Activated effector memory CD4-positive, alpha-beta T cell treated with anti-CD3 and anti-CD28 coated beads, Interleukin-2, amount 50 U/mL, for 16 hours (primary cell): ENCODE data around the gene CD83.

ENCODE experiments used
- DNase-seq: peaks from one replicate; pipeline ENCODE4 v3.0.0-alpha.2; 2020

The CD83 gene

DNA sequence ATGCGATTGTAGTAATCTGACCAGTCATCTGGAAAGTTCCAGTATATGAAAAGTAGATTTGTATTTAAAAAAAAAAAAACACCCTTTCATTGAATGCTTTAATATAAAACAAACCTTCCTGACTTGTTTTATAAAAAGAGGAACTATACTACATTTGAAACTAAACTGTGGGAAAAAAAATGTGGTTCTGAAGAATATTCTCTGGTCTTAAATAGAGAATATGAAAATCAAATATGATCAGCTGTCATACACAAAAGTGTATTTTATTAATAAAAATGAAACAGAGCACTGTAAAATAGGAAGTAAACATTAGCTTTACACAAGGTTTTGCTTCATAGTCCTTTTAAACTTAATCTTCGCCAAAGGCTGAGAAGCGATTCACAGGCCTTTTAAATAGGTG lies 25.3 kb upstream of the CD83 start:
- DNase-seq, result no peak

DNA sequence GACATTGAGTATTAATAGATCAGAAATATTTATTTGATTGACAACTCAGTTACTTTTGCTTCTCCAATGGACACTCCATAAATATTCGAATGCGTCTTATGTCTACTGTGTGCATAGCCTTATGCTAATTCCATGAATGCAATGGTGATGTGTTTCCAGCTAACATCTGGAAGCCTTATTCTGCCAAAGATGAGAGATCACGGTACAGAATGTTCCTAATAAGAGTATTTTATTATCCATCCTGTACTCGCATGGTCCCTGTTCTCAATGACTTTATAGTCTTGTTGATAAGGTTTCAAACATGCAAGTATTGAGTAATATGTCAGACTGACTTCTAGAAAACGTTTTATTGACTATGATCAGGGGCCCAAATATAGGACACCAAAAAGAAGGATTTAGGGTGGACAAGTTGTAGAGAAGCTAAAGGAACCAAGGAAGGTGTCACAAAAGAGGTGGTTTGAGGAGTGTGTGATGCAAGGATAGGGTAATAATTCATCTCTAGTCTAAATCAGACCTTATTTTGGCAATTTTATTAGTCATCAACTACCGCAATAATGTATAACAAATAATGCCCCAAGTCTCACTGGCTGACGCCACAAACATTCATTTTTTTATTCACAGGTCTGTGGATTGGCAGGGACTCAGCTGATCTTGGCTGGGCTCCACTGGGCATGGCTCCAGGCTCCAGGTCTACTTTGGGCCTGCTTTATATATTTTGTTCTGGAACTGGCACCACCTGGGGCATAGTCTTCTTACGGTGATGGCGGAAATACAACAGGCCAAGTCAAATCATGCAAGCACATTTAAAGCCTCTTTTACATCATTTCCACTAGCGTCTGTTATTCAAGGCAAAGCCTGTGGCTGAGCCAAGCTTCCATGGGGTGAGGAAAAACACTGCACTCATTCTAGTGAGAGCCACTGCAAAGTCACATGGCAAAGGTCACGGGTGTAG lies 24.5 kb upstream of the CD83 start:
- DNase-seq, result no peak

DNA sequence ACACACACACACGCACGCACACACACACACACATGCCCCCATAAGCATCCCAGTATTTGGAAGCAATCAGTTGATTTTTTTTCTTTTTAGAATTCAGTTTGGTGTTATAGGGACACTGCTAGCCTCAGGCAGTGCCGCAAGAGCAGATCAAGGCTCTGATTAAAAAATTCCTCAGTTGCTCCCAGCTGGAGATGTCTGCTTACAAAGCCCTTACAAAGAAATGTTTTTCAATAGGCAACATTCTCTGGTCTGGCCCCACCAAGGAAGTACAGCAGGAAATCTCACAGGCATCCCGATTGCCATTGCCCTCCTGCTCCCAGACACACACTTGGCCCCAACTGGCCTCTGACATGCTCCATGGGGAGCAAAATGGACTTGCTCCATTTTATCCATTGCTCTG lies 22.9 kb upstream of the CD83 start:
- no peak for DNase-seq

DNA sequence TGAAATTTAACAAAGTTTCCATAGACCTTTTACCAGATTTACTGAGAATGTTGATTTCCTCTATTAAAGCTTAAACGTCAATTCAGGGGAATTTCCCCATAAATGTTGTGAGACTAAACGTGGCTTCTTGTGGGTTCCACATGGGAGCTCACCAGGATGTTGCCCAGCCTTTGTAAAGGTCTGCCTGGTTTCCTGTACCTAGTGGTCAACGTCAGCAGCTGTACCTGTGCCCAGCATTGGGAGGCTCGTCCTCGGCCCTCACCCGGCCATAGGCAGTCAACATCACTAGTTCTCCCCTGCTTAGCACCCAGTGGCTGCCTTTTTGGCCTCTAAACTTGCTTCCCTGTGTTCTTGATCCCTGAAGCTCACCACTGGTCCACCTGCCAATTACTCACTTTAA lies 22.1 kb upstream of the CD83 start:
- no peak for DNase-seq

- no peak for DNase-seq
Measured at GRCh38 chr6:14100138-14100537, 17.4 kb upstream of the CD83 start.

DNA sequence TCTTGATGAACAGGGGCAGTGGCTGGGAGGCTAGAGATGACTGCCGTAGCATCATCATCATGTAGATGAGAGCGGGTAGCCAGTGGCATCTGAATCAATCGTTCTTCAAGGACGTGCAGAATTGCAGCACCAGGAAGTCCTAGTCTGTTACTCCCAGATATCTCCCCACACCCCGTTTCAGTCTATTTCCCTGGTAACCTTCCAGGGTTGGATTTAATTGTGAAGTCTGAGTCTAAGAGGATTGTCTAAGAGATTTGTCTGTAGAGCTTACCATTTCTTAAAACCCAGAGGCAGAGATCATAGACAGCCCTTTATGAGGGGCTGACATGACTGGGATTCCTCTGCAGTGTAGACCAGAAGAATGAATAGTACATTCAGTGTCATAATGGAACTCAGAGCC lies 16.6 kb upstream of the CD83 start:
- no peak for DNase-seq

DNA sequence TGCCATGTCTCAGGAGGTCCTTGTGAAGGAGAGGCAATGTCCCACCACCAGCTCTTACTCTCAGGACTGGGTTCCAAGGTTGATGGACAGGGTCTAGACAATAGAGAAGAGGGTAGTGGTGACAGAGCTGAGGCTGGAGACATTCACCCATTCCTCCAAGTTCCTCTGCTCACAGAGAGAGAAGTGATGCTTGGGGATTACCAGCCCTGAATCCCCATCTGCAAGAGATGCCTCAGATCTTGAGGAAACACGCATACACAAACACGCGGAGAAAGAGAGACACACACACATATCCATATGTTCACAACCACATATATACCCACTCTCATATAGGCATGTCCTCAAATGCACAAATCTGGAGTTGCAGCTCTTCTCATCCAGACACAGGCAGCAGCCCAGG lies 15.2 kb upstream of the CD83 start:
- no peak for DNase-seq

DNA sequence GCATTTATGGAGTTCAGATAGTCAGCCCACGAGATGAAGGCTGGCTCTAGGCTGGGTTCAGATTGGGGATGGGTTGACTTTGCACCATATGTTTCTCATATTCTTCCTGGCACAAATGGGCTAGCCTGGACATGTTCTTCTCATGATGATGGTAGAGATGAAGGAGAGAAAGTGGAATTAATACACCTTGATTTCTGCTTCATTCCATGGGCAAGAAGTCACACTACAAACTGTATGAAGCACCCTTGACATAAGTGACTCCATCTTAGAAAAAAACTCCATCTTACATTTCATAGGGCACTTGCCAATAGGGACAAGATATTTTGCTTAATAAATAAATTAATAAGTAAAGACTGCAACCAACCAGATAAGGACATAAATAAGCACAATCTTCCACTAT lies 12.0 kb upstream of the CD83 start:
- DNase-seq, result no peak

- DNase-seq, result no peak
Measured at GRCh38 chr6:14107000-14107399, 10.6 kb upstream of the CD83 start.

- no peak for DNase-seq
Measured at GRCh38 chr6:14107711-14108494, 9.7 kb upstream of the CD83 start.

DNA sequence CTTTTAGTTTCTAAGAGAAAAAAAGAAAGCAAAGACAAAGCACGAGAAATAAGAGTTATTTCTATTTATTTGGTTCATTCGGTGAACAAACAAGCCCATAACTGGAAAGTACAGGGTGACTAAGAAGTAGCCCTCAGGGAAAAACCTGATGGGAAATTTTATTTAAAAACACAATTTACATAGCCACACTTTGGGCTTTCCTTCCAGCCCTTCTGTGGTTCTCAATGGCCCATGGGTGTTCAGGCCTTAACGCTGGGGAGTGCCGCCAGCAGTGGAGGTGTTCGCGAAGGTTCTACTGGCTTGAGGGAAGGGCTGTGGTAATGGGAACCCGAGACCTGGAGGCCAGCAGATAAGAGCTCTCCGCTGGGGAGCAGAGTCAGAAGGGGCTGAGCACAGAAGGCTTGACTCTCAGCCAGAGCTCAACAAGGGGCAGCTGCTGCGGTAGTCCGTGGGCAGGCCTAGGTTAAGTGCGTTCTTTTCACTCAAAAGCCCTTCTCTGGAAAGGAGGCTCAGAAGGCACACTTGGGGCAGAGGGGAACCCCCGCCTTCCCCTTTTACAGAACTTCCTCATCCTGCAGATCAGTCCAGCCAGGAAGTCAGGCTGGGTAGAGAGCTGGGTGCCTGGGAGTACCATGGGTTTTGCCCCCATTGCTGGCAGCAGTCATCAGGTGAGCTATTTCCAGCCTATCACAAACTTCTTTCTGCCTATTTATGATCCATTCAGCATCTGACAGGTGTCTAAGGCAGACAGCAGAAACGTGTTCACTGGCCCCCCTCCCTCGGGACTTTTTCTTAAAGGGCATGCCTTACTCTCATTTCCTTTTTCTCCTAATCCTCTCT lies 8.8 kb upstream of the CD83 start:
- DNase-seq, result peak; percentile 74

GRCh38 chr6:14109411-14109826 lies 8.2 kb upstream of the CD83 start:
- DNase-seq, result no peak

DNA sequence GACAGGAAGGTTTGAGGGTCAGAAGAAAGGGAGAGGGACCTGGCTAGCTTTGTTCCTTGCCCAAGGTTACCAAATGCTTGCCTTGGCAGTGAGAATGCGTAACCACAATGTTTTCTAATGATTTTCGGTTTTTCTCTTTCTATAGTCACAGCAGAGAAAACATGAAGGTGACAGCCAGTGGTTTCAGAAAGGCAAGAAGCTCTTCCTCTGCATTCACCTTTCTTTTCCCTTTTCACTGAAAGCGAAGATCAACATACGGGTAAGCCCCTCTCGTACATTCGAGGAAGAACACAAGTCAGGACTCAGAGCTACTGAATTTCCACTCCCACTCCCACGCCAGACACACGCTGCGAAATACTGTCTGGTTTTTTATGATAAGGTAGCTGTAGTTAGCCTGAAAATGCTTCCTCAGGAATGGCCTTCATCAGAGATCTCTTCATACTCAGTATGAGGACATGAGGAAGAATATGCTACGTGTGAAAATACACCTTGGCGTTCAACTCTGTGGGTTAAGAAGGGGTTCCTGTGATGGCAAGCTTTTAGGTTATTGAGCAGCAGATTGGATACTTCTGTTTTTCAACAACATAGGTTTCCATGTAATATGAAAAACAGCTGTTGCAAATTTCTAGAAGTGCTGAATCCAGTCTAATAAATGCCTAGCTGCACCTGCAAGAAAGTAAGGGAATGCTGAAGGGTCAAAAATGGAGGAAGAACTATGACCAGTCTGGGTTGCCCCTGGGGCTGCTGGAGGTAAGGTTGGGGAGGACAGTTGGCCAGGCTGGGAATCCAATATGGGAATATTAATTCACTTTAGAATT lies 7.4 kb upstream of the CD83 start:
- DNase-seq, result peak; percentile 71

GRCh38 chr6:14113976-14114375 lies 3.6 kb upstream of the CD83 start:
- DNase-seq, result no peak

- DNase-seq, result no peak
Measured at GRCh38 chr6:14118091-14118439, 493 bp downstream of the CD83 start.

GRCh38 chr6:14118446-14118845 lies 874 bp downstream of the CD83 start:
- no peak for DNase-seq

GRCh38 chr6:14119784-14120183 lies 2.2 kb downstream of the CD83 start:
- no peak for DNase-seq

DNA sequence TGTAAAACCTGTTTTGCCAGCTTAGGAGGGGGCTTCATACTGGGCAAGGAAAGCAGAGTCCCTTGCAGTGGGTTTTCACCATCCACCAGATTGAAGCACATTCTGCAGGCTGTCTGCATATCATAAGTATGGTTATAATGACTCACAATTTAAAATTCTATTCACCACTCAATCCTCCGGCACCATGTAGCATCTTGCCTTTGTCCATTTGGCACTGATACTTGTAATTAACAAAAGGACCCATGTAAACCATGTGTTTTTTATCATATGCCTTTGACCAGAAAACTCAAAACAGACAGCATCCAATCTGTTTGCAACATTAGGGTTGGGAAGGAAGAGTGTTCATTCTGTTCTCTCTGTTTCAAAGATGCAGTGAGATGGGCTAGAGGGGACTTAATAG lies 3.0 kb downstream of the CD83 start:
- DNase-seq, result no peak

GRCh38 chr6:14121936-14122344 lies 4.4 kb downstream of the CD83 start:
- peak; percentile 72 for DNase-seq

DNA sequence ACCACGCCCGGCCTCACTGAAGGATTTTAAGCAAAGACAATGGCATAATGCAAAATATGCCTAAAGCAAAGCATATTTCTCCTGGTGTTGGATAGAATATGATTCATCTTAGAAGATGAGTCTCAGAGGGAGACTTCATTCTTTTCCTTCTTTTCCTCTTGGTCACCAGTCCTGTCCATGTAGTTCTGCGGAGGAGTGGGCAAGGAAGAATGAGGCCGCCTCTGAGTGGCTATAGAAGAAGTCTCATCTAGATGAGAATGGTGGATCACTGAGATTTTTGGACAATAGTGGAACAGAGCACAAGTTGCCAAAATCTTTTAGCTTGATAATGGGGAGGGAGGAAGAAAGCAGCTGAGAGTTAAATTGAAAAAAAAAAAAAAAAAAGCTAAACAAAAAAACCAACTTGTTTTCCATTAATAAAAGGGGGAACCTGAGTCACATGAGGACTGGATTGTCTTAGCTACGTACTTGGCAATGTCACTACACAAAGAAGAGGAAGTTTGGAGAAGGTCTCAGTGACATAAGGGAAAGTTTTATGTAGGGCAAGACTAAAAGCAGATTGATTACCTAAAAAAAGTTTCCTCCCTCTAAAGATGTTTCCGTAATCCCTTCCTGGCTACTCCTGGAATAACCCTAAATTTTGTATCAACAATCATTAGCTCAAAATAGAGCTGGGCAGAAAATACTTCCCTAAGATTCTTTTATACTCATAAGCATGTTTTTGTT lies 6.0 kb downstream of the CD83 start:
- DNase-seq, result no peak

GRCh38 chr6:14125346-14125745 lies 7.8 kb downstream of the CD83 start:
- DNase-seq, result no peak

- DNase-seq, result no peak
Measured at GRCh38 chr6:14126191-14126590, 8.6 kb downstream of the CD83 start.
